D721Med (cell line): Measurements from ENCODE around the gene CCDC90B.
"Not testable (repeated sequence)": the region's sequence is repeated elsewhere in the genome, so short reads cannot be mapped to it uniquely, and the experiment has no call there.

Experiments used
- DNase-seq: peaks from one replicate; pipeline ENCODE4 v3.0.0; 2011; ENCODE audit warnings: low spot score; ENCODE audit not compliant: insufficient read length
- FAIRE-seq: peaks from 2 replicates; lab custom pipeline; 2011; peaks lifted over from hg19 to GRCh38; lab: Jason Lieb, UNC
- CTCF ChIP-seq: IDR thresholded peaks from 2 replicates; pipeline ENCODE4 v1.5.1; 2012; ENCODE audit warnings: mild to moderate bottlenecking, control low read depth; ENCODE audit not compliant: insufficient read depth; ENCODE audit errors: missing control alignments

CCDC90B gene

GRCh38 chr11:83317757-83318690, 31.9 kb upstream of the CCDC90B start:
- DNase-seq (no peak), FAIRE-seq (no peak)
- no peak for TF ChIP-seq CTCF

DNA sequence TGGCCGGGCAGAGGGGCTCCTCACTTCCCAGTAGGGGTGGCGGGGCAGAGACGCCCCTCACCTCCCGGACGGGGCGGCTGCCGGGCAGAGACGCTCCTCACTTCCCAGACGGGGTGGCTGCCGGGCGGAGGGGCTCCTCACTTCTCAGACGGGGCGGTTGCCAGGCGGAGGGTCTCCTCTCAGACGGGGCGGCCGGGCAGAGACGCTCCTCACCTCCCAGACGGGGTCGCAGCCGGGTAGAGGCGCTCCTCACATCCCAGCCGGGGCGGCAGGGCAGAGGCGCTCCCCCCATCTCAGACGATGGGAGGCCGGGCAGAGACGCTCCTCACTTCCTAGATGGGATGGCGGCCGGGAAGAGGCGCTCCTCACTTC, 30.7 kb upstream of the CCDC90B start:
- not testable (repeated sequence) for FAIRE-seq

GRCh38 chr11:83316143-83316896, 30.2 kb upstream of the CCDC90B start:
- not testable (repeated sequence) for FAIRE-seq, DNase-seq

More for the DNA sequence above, 30.7 kb upstream of the CCDC90B start:
- not testable (repeated sequence) for DNase-seq

DNA sequence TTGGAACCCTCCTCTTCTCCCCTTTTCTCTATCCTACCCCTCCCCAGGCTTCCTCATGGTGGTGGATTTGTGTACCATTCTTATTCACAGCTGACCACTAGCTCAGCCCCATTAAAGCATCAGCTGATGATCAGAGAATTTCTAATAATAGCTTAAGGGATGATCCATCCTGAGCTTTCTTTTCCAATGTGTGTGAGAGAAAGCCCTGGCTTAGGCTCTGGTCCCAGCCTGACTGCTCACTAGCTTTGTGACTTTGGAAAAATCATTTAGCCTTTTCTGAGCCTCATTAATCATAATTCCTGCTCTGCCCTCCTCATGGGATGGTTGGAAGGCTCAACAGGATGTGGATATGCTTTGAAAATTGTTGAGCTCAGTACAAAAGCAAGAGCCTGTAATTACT, 26.3 kb upstream of the CCDC90B start:
- no peak for DNase-seq
- FAIRE-seq: no peak
- TF ChIP-seq CTCF: no peak

DNA sequence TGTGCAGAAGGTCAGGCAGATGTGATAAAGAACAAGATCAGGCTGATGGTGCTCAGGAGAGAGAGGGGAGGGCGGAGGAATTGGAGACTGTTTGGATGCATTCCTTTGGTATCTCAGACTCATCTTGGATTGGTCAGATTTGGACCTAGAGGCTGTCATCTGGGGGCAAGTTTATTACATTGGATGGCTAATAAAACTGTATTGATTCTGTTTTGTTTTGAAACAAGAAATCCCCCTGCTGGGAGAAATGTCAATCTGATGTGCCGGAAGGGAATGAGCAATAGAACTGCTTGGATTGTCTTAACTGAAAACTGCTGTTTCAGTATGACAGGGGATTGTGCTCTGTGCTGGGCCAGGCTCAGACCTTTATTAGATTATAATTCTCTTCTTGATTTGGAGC, 25.5 kb upstream of the CCDC90B start:
- DNase-seq (no peak), FAIRE-seq (no peak)
- TF ChIP-seq CTCF: no peak

DNA sequence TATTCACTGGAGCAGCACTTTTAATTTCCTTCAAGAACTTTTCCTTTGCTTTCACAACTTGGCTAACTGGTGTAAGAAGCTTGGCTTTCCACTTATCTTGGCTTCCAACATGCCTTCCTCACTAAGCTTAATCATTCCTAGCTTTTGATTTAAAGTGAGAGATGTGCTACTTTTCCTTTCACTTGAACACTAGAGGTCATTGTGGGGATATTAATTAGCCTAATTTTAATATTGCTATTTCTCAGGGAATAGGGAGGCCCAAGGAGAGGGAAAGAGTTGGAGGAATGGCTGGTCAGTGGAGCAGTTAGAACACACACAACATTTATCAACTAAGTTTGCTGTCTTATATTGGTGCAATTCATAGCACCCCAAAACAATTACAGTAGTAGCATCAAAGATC, 24.6 kb upstream of the CCDC90B start:
- TF ChIP-seq CTCF: no peak
- FAIRE-seq (no peak), DNase-seq (no peak)

DNA sequence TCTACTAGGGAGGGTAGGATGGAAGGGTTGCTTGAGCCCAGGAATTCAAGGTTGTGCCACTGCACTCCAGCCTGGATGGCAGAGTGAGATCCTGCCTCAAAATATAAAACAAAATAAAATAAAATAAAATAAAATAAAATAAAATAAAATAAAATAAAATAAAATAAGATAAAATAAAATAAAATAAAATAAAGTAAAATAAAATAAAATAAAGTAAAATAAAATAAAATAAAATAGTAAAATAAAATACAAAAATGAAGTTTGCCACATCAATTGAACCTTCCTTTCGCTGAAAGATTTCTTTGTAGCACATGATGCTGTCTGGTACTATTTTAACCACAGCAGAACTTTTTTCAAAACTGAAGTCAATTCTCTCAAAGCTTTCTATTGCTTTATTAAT, 22.4 kb upstream of the CCDC90B start:
- not testable (repeated sequence) for FAIRE-seq, DNase-seq

GRCh38 chr11:83306200-83307080, 20.3 kb upstream of the CCDC90B start:
- FAIRE-seq (no peak), DNase-seq (no peak)
- no peak for TF ChIP-seq CTCF
